Thyroid gland (tissue), 4 donors: ENCODE results near the gene C16orf82.

Source experiments
- POLR2A ChIP-seq, 2 donors: fragments of 450-650 bp; IDR thresholded peaks; one replicate each; pipeline ENCODE4 v1.6.1; 2017; ENCODE audit warnings: antibody characterized with exemption in 2 of 2, mild to moderate bottlenecking in 2 of 2, moderate library complexity in 1 of 2
- TF ChIP-seq, protein P1 (sequence below), 6 experiments: fragments of 200-600 bp in 3 of 6; fragments of 450-650 bp in 3 of 6; sonication (generic) in 3 of 6; IDR thresholded peaks; one replicate each; pipeline ENCODE4 v1.5.1; 2016 to 2019; ENCODE audit warnings: antibody characterized with exemption in 6 of 6, mild to moderate bottlenecking in 2 of 6, inconsistent platforms in 1 of 6, moderate library complexity in 1 of 6

DNA sequence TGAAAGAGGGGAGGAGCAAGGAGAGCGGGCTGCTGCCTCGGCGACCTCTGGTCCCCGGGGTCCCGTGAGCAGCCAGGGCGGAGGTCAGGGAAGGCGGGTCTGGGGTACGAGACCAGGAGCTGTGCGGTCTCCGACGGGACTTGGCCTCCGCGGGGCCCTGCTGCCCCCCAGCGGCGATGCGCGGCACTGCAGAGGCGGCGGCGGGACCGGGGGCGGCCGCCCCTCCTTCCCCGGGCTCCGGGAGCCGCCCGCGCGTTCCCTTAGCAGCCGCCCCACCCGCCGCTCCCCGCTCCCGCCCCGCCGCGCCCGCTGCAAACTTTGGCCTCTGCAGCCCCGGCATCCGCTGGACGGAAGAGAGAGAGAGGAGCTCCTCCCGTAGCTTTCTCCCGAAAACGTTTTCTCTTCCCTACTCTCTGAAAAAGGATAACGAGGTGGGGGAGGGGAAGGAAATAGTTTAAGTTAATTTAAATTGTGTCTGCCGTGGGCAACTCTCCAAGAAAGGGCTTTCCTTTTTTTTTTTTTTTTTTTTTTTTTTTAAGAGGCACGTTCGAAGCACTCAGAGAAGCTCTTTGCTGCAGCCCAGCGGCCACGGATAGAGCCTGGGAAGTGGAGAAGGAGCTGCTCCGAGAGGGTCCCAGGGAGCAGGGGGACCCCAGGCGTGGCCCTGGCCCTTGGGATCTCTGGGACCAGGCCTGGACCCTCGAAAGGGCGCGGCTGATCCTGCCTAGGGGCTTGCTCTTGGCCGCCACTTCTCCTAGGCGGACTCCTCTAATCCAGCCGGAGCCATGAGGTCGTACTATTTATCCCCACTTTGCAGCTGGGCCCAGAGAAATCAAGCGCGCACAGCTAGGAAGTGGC, 43.2 kb downstream of the C16orf82 start:
- TF ChIP-seq, protein P1, sequence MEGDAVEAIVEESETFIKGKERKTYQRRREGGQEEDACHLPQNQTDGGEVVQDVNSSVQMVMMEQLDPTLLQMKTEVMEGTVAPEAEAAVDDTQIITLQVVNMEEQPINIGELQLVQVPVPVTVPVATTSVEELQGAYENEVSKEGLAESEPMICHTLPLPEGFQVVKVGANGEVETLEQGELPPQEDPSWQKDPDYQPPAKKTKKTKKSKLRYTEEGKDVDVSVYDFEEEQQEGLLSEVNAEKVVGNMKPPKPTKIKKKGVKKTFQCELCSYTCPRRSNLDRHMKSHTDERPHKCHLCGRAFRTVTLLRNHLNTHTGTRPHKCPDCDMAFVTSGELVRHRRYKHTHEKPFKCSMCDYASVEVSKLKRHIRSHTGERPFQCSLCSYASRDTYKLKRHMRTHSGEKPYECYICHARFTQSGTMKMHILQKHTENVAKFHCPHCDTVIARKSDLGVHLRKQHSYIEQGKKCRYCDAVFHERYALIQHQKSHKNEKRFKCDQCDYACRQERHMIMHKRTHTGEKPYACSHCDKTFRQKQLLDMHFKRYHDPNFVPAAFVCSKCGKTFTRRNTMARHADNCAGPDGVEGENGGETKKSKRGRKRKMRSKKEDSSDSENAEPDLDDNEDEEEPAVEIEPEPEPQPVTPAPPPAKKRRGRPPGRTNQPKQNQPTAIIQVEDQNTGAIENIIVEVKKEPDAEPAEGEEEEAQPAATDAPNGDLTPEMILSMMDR (IDR thresholded peaks at IDR 0.05): peak; percentile 9 to 97 (median 68)
- no peak for TF ChIP-seq POLR2A (IDR thresholded peaks at IDR 0.05)
